CD4-positive, alpha-beta T cell treated with Interleukin-1 beta for 1 hour (primary cell): ENCODE results near the gene TSPYL4.
"Not testable (repeated sequence)": the region's sequence is repeated elsewhere in the genome, so short reads cannot be mapped to it uniquely, and the experiment has no call there.

Experiments used
- DNase-seq, 2 donors: peaks; one replicate each; pipeline ENCODE4 v3.0.0-alpha.2; 2020 to 2022

The TSPYL4 gene

GRCh38 chr6:116253505-116254296, at the start of gene TSPYL4:
Gene TSPYL4, minus strand, starts transcription at chr6:116254075. Its CDS starts 67 bp downstream, at chr6:116254008.
- DNase-seq, result peak; percentile 95

- DNase-seq, result no peak
Observed at GRCh38 chr6:116301104-116301503, 47.2 kb upstream of the TSPYL4 start.

GRCh38 chr6:116300566-116300965, 46.7 kb upstream of the TSPYL4 start:
- DNase-seq, result no peak

GRCh38 chr6:116298973-116299372, 45.1 kb upstream of the TSPYL4 start:
- no peak for DNase-seq

- no peak for DNase-seq
Observed at GRCh38 chr6:116298273-116298672, 44.4 kb upstream of the TSPYL4 start.

GRCh38 chr6:116292553-116292952, 38.7 kb upstream of the TSPYL4 start:
- no peak for DNase-seq

GRCh38 chr6:116291701-116292396, 38.0 kb upstream of the TSPYL4 start:
- no peak for DNase-seq

- no peak for DNase-seq
Observed at GRCh38 chr6:116290799-116291198, 36.9 kb upstream of the TSPYL4 start.

GRCh38 chr6:116289876-116290275, 36.0 kb upstream of the TSPYL4 start:
- DNase-seq, result no peak

GRCh38 chr6:116287689-116288282, 33.9 kb upstream of the TSPYL4 start:
- peak in 1 of 2 donors; percentile 57 for DNase-seq

GRCh38 chr6:116286773-116287358, 33.0 kb upstream of the TSPYL4 start:
- no peak for DNase-seq

GRCh38 chr6:116284984-116285383, 31.1 kb upstream of the TSPYL4 start:
- not testable (repeated sequence) for DNase-seq

- DNase-seq, result no peak
Observed at GRCh38 chr6:116283191-116283590, 29.3 kb upstream of the TSPYL4 start.

- no peak for DNase-seq
Observed at GRCh38 chr6:116282698-116283097, 28.8 kb upstream of the TSPYL4 start.

- no peak for DNase-seq
Observed at GRCh38 chr6:116280933-116281316, 27.1 kb upstream of the TSPYL4 start.

GRCh38 chr6:116280161-116280932, 26.5 kb upstream of the TSPYL4 start:
- DNase-seq, result peak in 1 of 2 donors; percentile 33

GRCh38 chr6:116279232-116280160, 25.6 kb upstream of the TSPYL4 start, which contains the start of gene TSPYL1:
Gene TSPYL1, minus strand, starts transcription at chr6:116279930. Its CDS starts 100 bp downstream, at chr6:116279830.
- DNase-seq, result peak; percentile 97

GRCh38 chr6:116278854-116279231, 25.0 kb upstream of the TSPYL4 start:
- DNase-seq, result no peak

GRCh38 chr6:116278481-116278829, 24.6 kb upstream of the TSPYL4 start:
- no peak for DNase-seq

GRCh38 chr6:116277124-116277523, 23.2 kb upstream of the TSPYL4 start:
- no peak for DNase-seq

- no peak for DNase-seq
Observed at GRCh38 chr6:116271149-116271708, 17.4 kb upstream of the TSPYL4 start.
